Measurements from ENCODE around the gene GIT2.
"Not testable (repeated sequence)": the region's sequence is repeated elsewhere in the genome, so short reads cannot be mapped to it uniquely, and the experiment has no call there.

Gene GIT2

DNA sequence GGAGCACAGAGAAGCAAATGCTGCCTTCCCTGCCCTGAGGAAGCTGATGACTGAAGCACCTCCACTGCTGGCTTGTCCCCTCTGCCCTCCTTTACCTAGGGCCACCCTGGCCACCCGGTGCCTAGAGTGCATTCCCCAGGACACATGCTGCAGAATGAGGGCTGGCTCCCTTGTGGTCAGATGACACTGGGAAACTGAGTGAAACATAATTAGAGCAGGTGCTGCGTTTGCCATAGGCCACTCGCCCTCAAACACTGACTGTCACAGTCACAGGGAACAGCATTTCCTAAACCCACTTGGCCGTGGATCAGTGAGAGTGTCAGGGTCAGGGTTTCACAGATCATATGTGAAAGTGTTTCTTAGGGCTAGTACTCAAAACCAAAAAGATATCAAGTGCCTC is 80.1 kb downstream of the GIT2 start:
- DNase-seq: no peak

DNA sequence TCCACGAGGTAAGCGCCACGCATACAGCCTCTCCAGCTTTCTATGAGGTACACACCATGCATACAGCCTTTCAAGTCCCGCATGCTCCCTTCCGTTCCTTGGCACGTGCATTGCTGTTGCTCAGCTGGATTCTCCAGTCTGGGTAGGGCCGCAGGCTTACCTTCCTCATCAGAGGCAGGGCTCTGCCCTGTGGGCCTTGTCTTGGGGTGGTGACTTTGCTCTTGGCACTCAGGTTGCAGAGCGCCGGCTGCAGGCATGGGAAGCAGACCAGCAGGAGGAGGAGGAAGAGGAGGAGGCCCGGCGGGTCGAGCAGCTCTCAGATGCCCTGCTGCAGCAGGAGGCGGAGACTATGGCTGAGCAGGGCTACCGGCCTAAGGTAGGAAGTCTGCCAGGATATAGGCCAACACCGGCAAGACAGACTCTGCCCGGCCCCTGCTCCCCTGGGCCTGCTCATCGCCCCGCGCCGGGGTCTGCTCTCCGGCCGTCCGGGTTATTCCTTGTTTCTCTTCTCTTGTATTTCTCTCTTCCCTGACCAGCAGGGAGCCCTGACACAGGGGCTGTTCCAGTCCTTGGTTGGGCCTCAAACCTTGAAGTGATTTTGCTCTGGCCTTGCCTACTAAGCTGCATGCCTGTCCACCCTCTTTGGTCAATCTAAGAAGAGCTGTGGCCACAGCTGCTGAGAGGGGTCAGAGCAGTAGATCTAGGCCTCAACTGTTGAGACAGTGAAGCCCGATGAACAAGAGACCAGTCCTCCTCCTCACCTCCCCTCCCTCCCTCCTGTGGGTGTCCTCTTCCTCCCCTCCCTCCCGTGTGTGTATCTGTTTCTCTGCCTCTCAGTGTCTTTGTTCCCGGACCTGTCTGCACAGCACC is 80.8 kb downstream of the GIT2 start:
- no peak for DNase-seq

- no peak for DNase-seq
Measured at GRCh38 chr12:109914461-109914860, 81.7 kb downstream of the GIT2 start.

GRCh38 chr12:109912855-109913321 is 83.3 kb downstream of the GIT2 start:
- DNase-seq: no peak

GRCh38 chr12:109910969-109911348 is 85.2 kb downstream of the GIT2 start:
- peak in 1 of 2 donors; percentile 26 for DNase-seq

GRCh38 chr12:109910254-109910968 is 85.8 kb downstream of the GIT2 start:
- DNase-seq: no peak

DNA sequence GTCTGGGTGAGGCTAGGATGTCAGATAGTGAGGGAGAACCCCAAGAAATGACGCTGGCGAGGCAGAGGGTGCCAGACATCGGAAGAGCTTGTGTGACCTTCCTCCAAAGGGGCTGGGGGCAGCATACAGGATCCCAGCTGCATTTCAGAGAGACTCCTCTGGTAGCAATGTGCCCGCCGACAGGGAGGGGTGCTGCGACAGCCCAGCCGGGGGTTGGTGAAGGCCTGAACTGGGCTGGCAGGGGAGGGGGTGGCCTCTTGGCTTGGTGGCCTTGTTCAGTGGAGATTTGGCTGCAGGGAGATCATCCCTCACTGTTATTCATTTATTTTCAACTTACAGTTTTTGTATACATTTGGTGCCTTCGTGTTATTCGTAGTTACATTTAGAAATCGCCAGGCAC is 90.9 kb downstream of the GIT2 start:
- no peak for DNase-seq

GRCh38 chr12:109902891-109903418 is 93.2 kb downstream of the GIT2 start:
- DNase-seq: no peak

GRCh38 chr12:109900752-109901580 is 95.2 kb downstream of the GIT2 start:
- no peak for DNase-seq

DNA sequence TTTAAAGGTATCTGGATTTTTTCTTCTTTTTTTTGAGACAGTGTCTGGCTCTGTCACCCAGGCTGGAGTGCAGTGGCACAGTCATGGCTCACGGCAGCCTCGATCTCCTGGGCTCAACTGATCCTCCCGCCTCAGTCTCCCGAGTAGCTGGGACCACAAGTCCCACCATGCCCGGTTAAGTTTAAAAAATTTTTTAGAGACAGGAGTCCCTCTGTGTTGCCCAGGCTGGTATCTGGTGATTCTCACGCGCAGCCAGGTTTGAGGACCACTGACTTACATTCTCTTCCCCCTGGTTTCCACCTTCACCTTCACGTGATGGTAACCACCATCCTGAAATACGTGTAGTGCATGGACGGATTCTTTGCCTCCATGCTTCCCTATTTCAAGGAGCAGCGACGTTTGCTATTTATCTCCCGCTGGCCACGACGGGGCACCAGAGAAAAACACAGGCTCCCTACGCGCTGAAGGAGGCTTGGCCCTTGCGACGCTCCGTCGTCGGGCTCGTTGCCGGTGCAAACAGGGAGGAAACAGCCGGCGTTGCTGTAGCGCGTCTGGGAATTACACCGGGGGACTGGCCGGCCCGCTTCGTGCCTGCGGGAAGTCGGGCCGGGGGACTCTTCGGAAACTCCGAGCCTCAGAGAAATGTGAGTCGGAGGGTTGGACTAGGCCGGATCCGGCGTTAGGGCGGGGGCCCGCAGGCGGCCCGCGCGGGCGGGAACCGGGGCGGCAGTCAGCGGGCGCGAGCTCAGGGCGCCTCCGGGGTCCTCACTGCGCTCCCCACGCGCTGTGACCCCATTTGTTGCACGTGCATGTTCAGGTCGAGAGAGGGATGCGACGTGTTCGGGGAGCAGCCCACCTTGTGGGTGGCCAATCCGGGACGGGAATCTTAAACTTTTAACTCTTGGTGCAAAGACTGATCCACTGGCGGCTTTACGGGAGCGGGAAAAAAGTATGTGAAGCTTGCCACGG is 96.1 kb downstream of the GIT2 start, which contains the start of gene TCHP:
Gene TCHP (plus strand): TSS at position 492 of the 969 bp plus-strand sequence. CDS start 2,753 bp downstream, outside the sequence.
- DNase-seq: peak; percentile 75 to 78

GRCh38 chr12:109899345-109899744 is 96.8 kb downstream of the GIT2 start:
- not testable (repeated sequence) for DNase-seq

DNA sequence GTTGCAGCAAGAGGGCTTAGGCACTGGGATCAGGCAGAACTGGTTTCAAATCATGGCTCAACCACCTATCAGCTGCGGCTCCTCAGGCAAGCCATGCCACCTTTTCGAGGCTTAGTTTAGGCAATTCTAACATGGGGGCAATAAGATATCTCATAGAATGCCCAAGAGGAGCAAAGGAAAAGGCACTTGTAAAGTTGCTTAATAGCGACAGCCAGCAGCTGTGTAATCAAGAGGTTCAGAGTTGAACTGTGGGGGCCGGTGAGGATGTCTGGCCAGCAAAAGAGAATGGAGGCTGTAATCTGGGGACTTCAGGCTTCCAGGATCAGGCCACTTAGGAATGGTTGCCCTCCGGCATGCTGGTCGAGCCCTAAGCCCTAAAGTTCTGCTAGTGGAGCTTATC is 99.1 kb downstream of the GIT2 start:
- no peak for DNase-seq

GRCh38 chr12:109896188-109896587 is 100.0 kb downstream of the GIT2 start:
- no peak for DNase-seq

DNA sequence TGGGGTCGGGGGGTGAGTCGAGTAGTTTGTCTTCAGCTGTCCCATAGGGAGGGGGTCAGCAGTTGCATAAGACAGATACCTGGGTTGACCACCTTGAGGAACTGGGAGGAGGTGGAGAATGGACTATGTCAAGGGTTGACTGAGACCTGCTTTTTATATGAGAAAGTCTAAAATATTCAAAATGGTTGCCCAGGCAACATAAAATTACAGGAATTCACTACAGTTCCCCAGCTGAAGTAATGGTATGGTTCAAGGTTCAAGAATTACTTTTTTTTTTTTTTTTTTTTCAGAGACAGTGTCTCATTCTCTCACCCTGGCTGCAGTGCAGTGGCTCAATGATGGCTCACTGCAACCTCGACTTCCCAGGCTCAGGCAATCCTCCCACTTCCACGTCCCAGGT is 101.2 kb downstream of the GIT2 start:
- DNase-seq: no peak

- DNase-seq: no peak
Measured at GRCh38 chr12:109893261-109893995, 102.7 kb downstream of the GIT2 start.

- no peak for DNase-seq
Measured at GRCh38 chr12:109892748-109893147, 103.4 kb downstream of the GIT2 start.

DNA sequence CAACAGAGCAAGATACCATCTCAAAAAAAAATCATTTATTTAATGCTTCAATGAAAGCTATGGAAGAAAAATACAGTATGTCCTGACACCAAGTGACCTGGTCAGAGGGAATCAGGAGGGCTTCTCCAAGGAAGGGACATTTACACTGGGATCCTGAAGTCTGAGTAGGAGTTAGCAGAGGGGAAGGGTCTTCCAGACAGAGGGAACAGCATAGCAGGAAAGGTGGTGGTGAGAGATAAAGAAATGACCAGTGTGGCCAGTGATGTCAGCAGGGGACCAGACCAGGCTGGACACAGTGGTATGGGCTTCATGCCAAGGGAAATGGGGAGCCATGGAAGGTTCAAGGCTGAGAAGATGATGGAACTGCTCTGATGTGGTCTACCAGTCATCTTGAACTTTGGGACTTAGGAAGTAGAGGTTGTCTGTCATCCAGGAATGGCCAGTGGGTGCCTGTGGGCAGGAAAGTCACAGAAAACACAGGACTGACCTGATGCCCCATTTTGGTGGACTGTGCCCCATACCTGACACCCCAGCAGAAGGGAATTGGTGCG is 103.9 kb downstream of the GIT2 start:
- DNase-seq: no peak

DNA sequence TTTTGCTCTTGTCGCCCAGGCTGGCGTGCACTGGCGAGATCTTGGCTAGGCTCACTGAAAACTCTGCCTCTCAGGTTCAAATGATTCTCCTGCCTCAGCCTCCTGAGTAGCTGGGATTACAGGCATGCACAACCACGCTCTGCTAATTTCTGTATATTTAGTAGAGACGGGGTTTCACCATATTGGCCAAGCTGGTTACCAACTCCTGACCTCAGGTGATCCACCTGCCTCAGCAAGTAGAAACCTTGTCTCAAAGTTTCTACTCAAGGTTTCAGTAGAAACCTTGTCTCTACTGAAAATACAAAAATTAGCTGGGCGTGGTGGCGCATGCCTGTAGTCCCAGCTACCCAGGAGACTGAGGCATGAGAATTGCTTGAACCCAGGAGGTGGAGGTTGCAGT is 104.4 kb downstream of the GIT2 start:
- DNase-seq: not testable (repeated sequence)

DNA sequence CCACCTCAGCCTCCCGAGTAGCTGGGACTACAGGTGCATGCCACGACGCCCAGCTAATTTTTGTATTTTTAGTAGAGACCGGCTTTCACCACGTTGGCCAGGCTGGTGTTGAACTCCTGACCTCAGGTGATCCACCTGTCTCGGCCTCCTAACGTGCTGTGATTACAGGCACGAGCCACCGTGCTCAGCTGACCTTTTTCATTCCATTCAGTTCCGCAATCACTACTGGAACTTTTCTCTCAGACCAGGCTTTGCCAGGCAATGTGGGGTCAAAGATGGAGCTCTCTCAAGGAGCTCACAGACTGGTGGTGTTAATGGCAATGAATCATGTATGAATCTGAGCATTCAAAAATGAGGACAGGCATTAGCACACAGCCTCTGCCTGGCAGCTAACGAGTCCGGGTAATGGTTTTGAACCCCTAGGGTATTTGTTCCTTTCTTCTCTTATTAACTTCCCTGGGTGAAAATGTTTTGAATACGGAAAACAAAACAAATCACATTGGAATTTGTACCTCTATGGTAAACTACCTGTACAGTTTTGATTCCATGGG is 105.5 kb downstream of the GIT2 start:
- DNase-seq: no peak
